GM21360 (cell line): ENCODE measurements around the gene DMD.
"Not testable (repeated sequence)": the region's sequence is repeated elsewhere in the genome, so short reads cannot be mapped to it uniquely, and the experiment has no call there.

ENCODE experiments used
- ATAC-seq: cut with Tn5 transposase; IDR thresholded peaks from one replicate; pipeline ENCODE4 v1.9.1; 2021; ENCODE audit warnings: mild to moderate bottlenecking, moderate library complexity; ENCODE audit not compliant: unreplicated experiment

The DMD gene

GRCh38 chrX:31656013-31656412 lies 1555.3 kb downstream of the DMD start:
- no peak for ATAC-seq

- ATAC-seq: no peak
Measured at GRCh38 chrX:31653422-31653821, 1557.9 kb downstream of the DMD start.

GRCh38 chrX:31652650-31653049 lies 1558.7 kb downstream of the DMD start:
- ATAC-seq: no peak

- no peak for ATAC-seq
Measured at GRCh38 chrX:31649201-31649600, 1562.1 kb downstream of the DMD start.

GRCh38 chrX:31633349-31633748 lies 1578.0 kb downstream of the DMD start:
- ATAC-seq: no peak

- no peak for ATAC-seq
Measured at GRCh38 chrX:31629195-31629594, 1582.2 kb downstream of the DMD start.

GRCh38 chrX:31609130-31609529 lies 1602.2 kb downstream of the DMD start:
- no peak for ATAC-seq

GRCh38 chrX:31608638-31609037 lies 1602.7 kb downstream of the DMD start:
- no peak for ATAC-seq

GRCh38 chrX:31606771-31607170 lies 1604.6 kb downstream of the DMD start:
- no peak for ATAC-seq

- ATAC-seq: peak; percentile 86
Measured at GRCh38 chrX:31604629-31605221, 1606.6 kb downstream of the DMD start.

GRCh38 chrX:31603411-31604120 lies 1607.8 kb downstream of the DMD start:
- ATAC-seq: no peak

- ATAC-seq: no peak
Measured at GRCh38 chrX:31600823-31601222, 1610.5 kb downstream of the DMD start.

GRCh38 chrX:31593353-31593752 lies 1618.0 kb downstream of the DMD start:
- no peak for ATAC-seq

- ATAC-seq: no peak
Measured at GRCh38 chrX:31591355-31591754, 1620.0 kb downstream of the DMD start.

- no peak for ATAC-seq
Measured at GRCh38 chrX:31590581-31591114, 1620.7 kb downstream of the DMD start.

- no peak for ATAC-seq
Measured at GRCh38 chrX:31589503-31589902, 1621.8 kb downstream of the DMD start.

GRCh38 chrX:31588355-31588754 lies 1623.0 kb downstream of the DMD start:
- ATAC-seq: no peak

- ATAC-seq: not testable (repeated sequence)
Measured at GRCh38 chrX:31583892-31584291, 1627.5 kb downstream of the DMD start.

- ATAC-seq: no peak
Measured at GRCh38 chrX:31580726-31581125, 1630.6 kb downstream of the DMD start.

GRCh38 chrX:31580227-31580626 lies 1631.1 kb downstream of the DMD start:
- ATAC-seq: no peak

GRCh38 chrX:31572360-31572759 lies 1639.0 kb downstream of the DMD start:
- no peak for ATAC-seq

GRCh38 chrX:31570658-31571057 lies 1640.7 kb downstream of the DMD start:
- ATAC-seq: no peak
